Keratinocyte (primary cell): ENCODE measurements around the gene ABCC4. TPM values are rescaled to one million over a fixed set of nuclear protein-coding genes. Genes with fewer than 3 reads are reported as not detected.

Source experiments
- DNase-seq: peaks from one replicate; pipeline ENCODE4 v3.0.0-alpha.2; 2011; ENCODE audit warnings: low read depth, missing footprints, low spot score
- FAIRE-seq: peaks from 2 replicates; lab custom pipeline; 2011; peaks lifted over from hg19 to GRCh38; lab: Jason Lieb, UNC
- H2AFZ ChIP-seq: 2 replicates; pipeline ENCODE4 v1.6.0; 2012; ENCODE audit warnings: low read length, control low read depth, inconsistent platforms; ENCODE audit not compliant: control insufficient read depth
- H3K27ac ChIP-seq: 2 replicates; pipeline ENCODE4 v1.5.1; 2011; ENCODE audit warnings: low read length; ENCODE audit not compliant: control insufficient read depth, insufficient read depth
- H3K27me3 ChIP-seq: 3 replicates; pipeline ENCODE4 v1.6.0; 2011; ENCODE audit warnings: low read length; ENCODE audit not compliant: control insufficient read depth, insufficient read depth; ENCODE audit errors: extremely low read depth
- H3K36me3 ChIP-seq, 2 experiments: 2 replicates in 1 of 2; 3 replicates in 1 of 2; pipeline ENCODE4 v1.5.1; 2011; ENCODE audit warnings: low read length in 2 of 2, mild to moderate bottlenecking in 1 of 2; ENCODE audit not compliant: control insufficient read depth in 2 of 2, insufficient read depth in 2 of 2; ENCODE audit errors: extremely low read depth in 1 of 2
- H3K4me1 ChIP-seq: 3 replicates; pipeline ENCODE4 v1.5.1; 2011; ENCODE audit warnings: low read length; ENCODE audit not compliant: control insufficient read depth, insufficient read depth; ENCODE audit errors: extremely low read depth
- H3K4me2 ChIP-seq: 3 replicates; pipeline ENCODE4 v1.6.0; 2011; ENCODE audit warnings: low read depth, low read length; ENCODE audit not compliant: control insufficient read depth, insufficient read depth; ENCODE audit errors: extremely low read depth
- H3K4me3 ChIP-seq, 3 experiments: fragments of 200-600 bp in 1 of 3; sonication (generic) in 1 of 3; 2 replicates in 2 of 3; 3 replicates in 1 of 3; pipeline ENCODE4 v1.5.1; 2011 to 2016; ENCODE audit warnings: low read length in 3 of 3, mild to moderate bottlenecking in 3 of 3, control low read depth in 2 of 3, inconsistent platforms in 1 of 3, low read depth in 1 of 3, mixed read lengths in 1 of 3, mixed run types in 1 of 3, moderate library complexity in 1 of 3; ENCODE audit not compliant: control insufficient read depth in 2 of 3, insufficient read depth in 2 of 3; ENCODE audit errors: extremely low read depth in 1 of 3
- H3K79me2 ChIP-seq: 2 replicates; pipeline ENCODE4 v1.6.0; 2012; ENCODE audit warnings: low read length; ENCODE audit not compliant: control insufficient read depth, insufficient read depth
- H3K9ac ChIP-seq: 3 replicates; pipeline ENCODE4 v1.6.0; 2011; ENCODE audit warnings: low read length; ENCODE audit not compliant: control insufficient read depth, insufficient read depth; ENCODE audit errors: extremely low read depth
- H3K9me1 ChIP-seq: 3 replicates; pipeline ENCODE4 v1.6.0; 2011; ENCODE audit warnings: low read length; ENCODE audit not compliant: control insufficient read depth, insufficient read depth; ENCODE audit errors: extremely low read depth
- H3K9me3 ChIP-seq: 2 replicates; pipeline ENCODE4 v1.5.1; 2012; ENCODE audit warnings: low read depth, low read length; ENCODE audit not compliant: control insufficient read depth
- H4K20me1 ChIP-seq: 3 replicates; pipeline ENCODE4 v1.6.0; 2011; ENCODE audit warnings: low read length; ENCODE audit not compliant: control insufficient read depth, insufficient read depth; ENCODE audit errors: extremely low read depth
- CTCF ChIP-seq, 3 experiments: IDR thresholded peaks in 1 of 3; conservative IDR thresholded peaks in 1 of 3; optimal IDR thresholded peaks in 1 of 3; 2 replicates in 2 of 3; 3 replicates in 1 of 3; pipeline versions ENCODE3 to v1.5.1; 2011; ENCODE audit warnings: low read length in 3 of 3, mild to moderate bottlenecking in 3 of 3, moderate library complexity in 2 of 3, control low read depth in 1 of 3, inconsistent platforms in 1 of 3; ENCODE audit not compliant: insufficient read depth in 2 of 3; ENCODE audit errors: extremely low read depth in 1 of 3
- EZH2 ChIP-seq: IDR thresholded peaks from one replicate; pipeline ENCODE4 v1.6.1; 2012; ENCODE audit warnings: inconsistent platforms, mild to moderate bottlenecking, low read length, moderate library complexity
- dilution Hi-C: fragments of 300-500 bp; cut with MboI; formaldehyde crosslinking; loops from one replicate; pipeline ENCODE4 v1.7.0; 2020; ENCODE audit warnings: low sequenced_read_pairs; ENCODE audit not compliant: extremely low pct_ligation_motif_present
- polyA plus RNA-seq, 5 experiments: library from polyadenylated mRNA; depleted of rRNA in 3 of 5; stranded (reverse) in 3 of 5; stranded (forward) in 1 of 5; unstranded in 1 of 5; fragments of >200 nt; gene quantifications; 1 replicate in 1 of 5; 2 replicates in 3 of 5; 3 replicates in 1 of 5; pipeline versions ENCODE4 v1.2.1 to v1.2.3, GENCODE V29; 2011 to 2012; ENCODE audit warnings: missing spikeins in 2 of 5, low read depth in 1 of 5, low replicate concordance in 1 of 5

Gene ABCC4
- polyA plus RNA-seq, 1 donor (not counting 4 experiments of a cell fraction or from before 2014, with no cell fraction given) = 13.8 TPM

- H3K9me3 ChIP-seq = no peaks in the 10 kb centered on the region
- H3K9me1 ChIP-seq = no peaks in the 10 kb centered on the region
- H2AFZ ChIP-seq = no peak overlapping the region
- no peaks in the 10 kb centered on the region for H3K79me2 ChIP-seq
- no peaks in the 10 kb centered on the region for H4K20me1 ChIP-seq
- H3K4me2 ChIP-seq = no peak overlapping the region
- H3K36me3 ChIP-seq = no peaks in the 10 kb centered on the region
- H3K9ac ChIP-seq = no peak overlapping the region
- DNase-seq = no peak
- H3K4me3 ChIP-seq = no peak overlapping the region
- dilution Hi-C loops = no loop called here
- H3K4me1 ChIP-seq = no peaks in the 10 kb centered on the region
- no peak overlapping the region for H3K27ac ChIP-seq
- no peaks in the 10 kb centered on the region for H3K27me3 ChIP-seq
- no peak for TF ChIP-seq CTCF (optimal IDR thresholded peaks at IDR 0.05 in 1 of 3, IDR thresholded peaks at IDR 0.05 in 1 of 3, conservative IDR thresholded peaks at IDR 0.05 in 1 of 3; ENCODE audit: extremely low read depth in 1 of 3, insufficient read depth in 2 of 3, low read length in 3 of 3)
- TF ChIP-seq EZH2 = no peak
- FAIRE-seq = no peak
Observed at GRCh38 chr13:95226932-95227695, 74.1 kb downstream of the ABCC4 start.

- Histone ChIP-seq H3K4me1 (no peaks in the 10 kb centered on the region), H3K4me2 (no peak overlapping the region)
- TF ChIP-seq CTCF (optimal IDR thresholded peaks at IDR 0.05 in 1 of 3, IDR thresholded peaks at IDR 0.05 in 1 of 3, conservative IDR thresholded peaks at IDR 0.05 in 1 of 3; ENCODE audit: extremely low read depth in 1 of 3, insufficient read depth in 2 of 3, low read length in 3 of 3) (no peak), EZH2 (no peak)
Observed at GRCh38 chr13:95226476-95226875, 74.8 kb downstream of the ABCC4 start.

More at GRCh38 chr13:95226476-95226875, 74.8 kb downstream of the ABCC4 start:
- H4K20me1 ChIP-seq = no peaks in the 10 kb centered on the region
- no peaks in the 10 kb centered on the region for H3K9me3 ChIP-seq
- H3K27me3 ChIP-seq = no peaks in the 10 kb centered on the region
- no peak overlapping the region for H3K27ac ChIP-seq
- FAIRE-seq (no peak), DNase-seq (no peak)
- dilution Hi-C loops = no loop called here
- H3K9me1 ChIP-seq = no peaks in the 10 kb centered on the region
- no peak overlapping the region for H3K9ac ChIP-seq
- no peaks in the 10 kb centered on the region for H3K79me2 ChIP-seq
- no peak overlapping the region for H2AFZ ChIP-seq
- no peaks in the 10 kb centered on the region for H3K36me3 ChIP-seq
- no peak overlapping the region for H3K4me3 ChIP-seq
